GM21528 (cell line): ENCODE results near the gene ZDHHC11.
"Not testable (repeated sequence)": the region's sequence is repeated elsewhere in the genome, so short reads cannot be mapped to it uniquely, and the experiment has no call there.

ENCODE experiments used
- ATAC-seq: cut with Tn5 transposase; IDR thresholded peaks from one replicate; pipeline ENCODE4 v1.9.1; 2021; ENCODE audit warnings: mild to moderate bottlenecking, moderate library complexity; ENCODE audit not compliant: unreplicated experiment, low FRiP score

Gene ZDHHC11

GRCh38 chr5:751992-752391 lies 98.8 kb downstream of the ZDHHC11 start:
- not testable (repeated sequence) for ATAC-seq

DNA sequence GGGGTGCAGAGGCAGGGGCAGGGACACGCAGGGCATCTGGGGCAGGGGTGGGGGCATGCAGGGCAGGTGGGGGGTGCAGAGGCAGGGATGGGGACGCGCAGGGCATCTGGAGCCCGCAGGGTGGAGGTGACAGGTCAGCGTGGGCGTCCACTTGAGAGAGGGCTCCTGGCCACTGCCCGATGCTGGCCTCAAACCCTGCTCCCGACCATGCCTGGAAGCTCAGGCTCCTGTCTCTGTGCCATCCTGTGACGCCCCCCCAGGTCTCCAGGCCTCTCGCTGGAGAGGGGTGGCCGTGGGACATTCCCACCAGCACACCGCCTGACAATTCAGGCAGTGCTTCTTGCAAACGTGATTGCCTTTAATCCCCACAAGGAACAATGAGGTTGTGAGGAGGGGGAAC lies 99.3 kb downstream of the ZDHHC11 start:
- no peak for ATAC-seq

DNA sequence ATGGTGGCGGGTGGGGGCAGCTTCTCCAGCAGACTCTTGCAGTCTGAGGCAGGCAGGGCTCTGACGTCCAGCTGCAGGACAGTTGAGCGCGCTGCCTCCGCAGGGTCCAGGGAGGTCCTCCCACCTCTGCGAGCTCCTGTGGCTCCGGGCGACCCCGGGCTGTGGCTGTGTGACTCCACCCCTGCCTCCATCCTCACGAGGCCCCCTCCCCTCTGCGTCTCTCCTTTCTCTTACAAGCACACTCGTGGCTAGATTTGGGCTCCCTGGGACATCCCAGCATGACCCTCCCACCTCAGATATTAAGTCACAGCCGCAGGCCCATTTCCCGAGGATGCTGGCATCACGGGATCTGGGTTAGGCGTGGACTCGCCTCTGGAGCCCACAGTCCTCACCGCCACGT lies 100.6 kb downstream of the ZDHHC11 start:
- not testable (repeated sequence) for ATAC-seq

DNA sequence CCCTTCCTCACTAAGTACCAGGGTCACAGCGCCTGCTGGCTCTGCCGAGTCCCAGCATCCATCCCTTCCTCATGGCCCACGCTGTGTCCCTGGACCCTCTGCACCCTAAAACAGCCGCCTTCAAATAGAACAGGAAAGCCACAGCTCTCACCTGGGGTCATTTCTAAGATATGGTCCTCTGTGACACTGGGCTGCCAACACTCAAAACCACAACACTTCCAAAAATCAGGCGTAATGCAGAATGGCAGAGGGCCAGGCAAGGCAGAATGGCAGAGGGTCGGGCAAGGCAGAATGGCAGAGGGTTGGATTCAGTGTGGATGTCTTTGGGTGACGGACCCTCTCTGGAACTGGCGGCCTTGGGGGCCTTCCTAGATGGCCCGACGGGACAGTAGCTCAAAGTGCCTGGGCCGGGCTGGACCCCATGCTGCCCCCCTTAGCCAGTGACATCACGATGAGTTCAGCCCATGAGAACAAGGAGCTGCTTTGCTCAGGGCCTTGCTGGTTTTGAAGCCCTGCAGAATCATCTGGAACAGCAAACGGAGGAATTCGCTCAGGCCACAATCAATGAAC lies 101.6 kb downstream of the ZDHHC11 start:
- no peak for ATAC-seq

GRCh38 chr5:748011-748980 lies 102.5 kb downstream of the ZDHHC11 start:
- ATAC-seq = not testable (repeated sequence)

- ATAC-seq = not testable (repeated sequence)
Measured at GRCh38 chr5:747303-747844, 103.4 kb downstream of the ZDHHC11 start.

DNA sequence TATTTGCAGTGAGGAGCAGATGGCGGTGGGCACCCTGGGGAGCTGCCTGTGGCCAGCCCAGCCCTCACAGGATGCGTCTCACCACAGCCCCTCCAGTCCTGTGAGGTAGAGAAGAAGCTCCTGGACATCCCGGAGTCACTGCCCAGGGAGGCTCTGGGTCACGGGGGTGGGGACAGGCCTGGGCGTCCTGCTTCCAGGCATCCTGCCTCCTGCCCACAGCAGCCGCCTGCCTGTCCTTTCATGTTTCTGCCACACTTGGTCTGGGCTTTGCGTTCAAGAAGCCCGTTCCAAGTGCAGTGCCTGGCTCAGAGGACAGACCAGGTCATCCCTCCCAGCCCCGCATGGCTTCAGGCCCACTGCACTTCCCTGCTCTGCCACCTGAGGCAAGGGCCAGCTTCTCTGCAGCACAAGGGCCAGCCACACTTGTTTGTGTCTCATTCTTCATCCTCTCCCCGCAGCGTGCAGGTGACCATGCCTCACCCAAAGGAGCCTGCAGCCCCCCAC lies 104.5 kb downstream of the ZDHHC11 start:
- ATAC-seq = no peak
